Trophoblast cell (in vitro differentiated cells and primary cell): ENCODE data around the gene WDFY1.

Experiments used
- DNase-seq, 2 donors: peaks; one replicate each; pipeline ENCODE4 v3.0.0-alpha.2; 2016
- H2AFZ ChIP-seq: 2 replicates; pipeline ENCODE4 v1.6.1; 2013; ENCODE audit warnings: low read length, moderate library complexity, mild to moderate bottlenecking; ENCODE audit not compliant: insufficient read depth, poor library complexity
- H2AK5ac ChIP-seq: 2 replicates; pipeline ENCODE4 v1.6.1; 2013; ENCODE audit warnings: mild to moderate bottlenecking, low read length
- H2BK120ac ChIP-seq: 2 replicates; pipeline ENCODE4 v1.6.1; 2013; ENCODE audit warnings: low read length, mild to moderate bottlenecking, moderate library complexity; ENCODE audit not compliant: insufficient read depth, poor library complexity
- H2BK12ac ChIP-seq: 2 replicates; pipeline ENCODE4 v1.6.1; 2013; ENCODE audit warnings: mild to moderate bottlenecking, low read length, moderate library complexity
- H2BK5ac ChIP-seq: 2 replicates; pipeline ENCODE4 v1.6.1; 2013; ENCODE audit warnings: low read length, low read depth, moderate library complexity, mild to moderate bottlenecking; ENCODE audit not compliant: poor library complexity
- H3K14ac ChIP-seq: 2 replicates; pipeline ENCODE4 v1.6.1; 2013; ENCODE audit warnings: mild to moderate bottlenecking, low read length
- H3K18ac ChIP-seq: 2 replicates; pipeline ENCODE4 v1.6.1; 2013; ENCODE audit warnings: mild to moderate bottlenecking, low read length
- H3K23ac ChIP-seq: 2 replicates; pipeline ENCODE4 v1.6.1; 2013; ENCODE audit warnings: low read length
- H3K27ac ChIP-seq: 2 replicates; pipeline ENCODE4 v1.5.1; 2013; ENCODE audit warnings: low read depth, mild to moderate bottlenecking, inconsistent platforms, low read length, moderate library complexity
- H3K27me3 ChIP-seq: 2 replicates; pipeline ENCODE4 v1.6.1; 2013; ENCODE audit warnings: inconsistent platforms, mild to moderate bottlenecking, low read length, moderate library complexity; ENCODE audit not compliant: insufficient read depth
- H3K36me3 ChIP-seq, 2 experiments: 1 replicate in 1 of 2; 2 replicates in 1 of 2; pipeline ENCODE4 v1.6.1; 2013; ENCODE audit warnings: low read length in 2 of 2, mild to moderate bottlenecking in 2 of 2, moderate library complexity in 1 of 2; ENCODE audit not compliant: insufficient read depth in 2 of 2, control insufficient read depth in 1 of 2
- H3K4ac ChIP-seq: 2 replicates; pipeline ENCODE4 v1.6.1; 2013; ENCODE audit warnings: low read depth, mild to moderate bottlenecking, low read length, moderate library complexity
- H3K4me1 ChIP-seq, 2 experiments: 1 replicate in 1 of 2; 2 replicates in 1 of 2; pipeline ENCODE4 v1.6.1; 2013; ENCODE audit warnings: low read length in 2 of 2, mild to moderate bottlenecking in 2 of 2, moderate library complexity in 1 of 2; ENCODE audit not compliant: insufficient read depth in 2 of 2, control insufficient read depth in 1 of 2
- H3K4me2 ChIP-seq: 2 replicates; pipeline ENCODE4 v1.6.1; 2013; ENCODE audit warnings: inconsistent platforms, mild to moderate bottlenecking, low read length, moderate library complexity
- H3K4me3 ChIP-seq: 2 replicates; pipeline ENCODE4 v1.5.1; 2013; ENCODE audit warnings: mild to moderate bottlenecking, low read depth, low read length, inconsistent platforms
- H3K79me1 ChIP-seq: one replicate; pipeline ENCODE4 v1.6.1; 2013; ENCODE audit warnings: low read length
- H3K79me2 ChIP-seq: 2 replicates; pipeline ENCODE4 v1.6.1; 2013; ENCODE audit warnings: low read length, mild to moderate bottlenecking; ENCODE audit not compliant: control insufficient read depth, insufficient read depth, poor library complexity
- H3K9ac ChIP-seq: 2 replicates; pipeline ENCODE4 v1.6.1; 2013; ENCODE audit warnings: mild to moderate bottlenecking, low read length
- H3K9me3 ChIP-seq: 2 replicates; pipeline ENCODE4 v1.6.1; 2013; ENCODE audit warnings: low read depth, mild to moderate bottlenecking, control low read depth, inconsistent platforms, low read length; ENCODE audit not compliant: insufficient read depth
- H4K12ac ChIP-seq: 2 replicates; pipeline ENCODE4 v1.6.1; 2013; ENCODE audit warnings: low read depth, mild to moderate bottlenecking, low read length, moderate library complexity
- H4K8ac ChIP-seq: 2 replicates; pipeline ENCODE4 v1.6.1; 2013; ENCODE audit warnings: low read depth, mild to moderate bottlenecking, low read length, moderate library complexity
- H4K91ac ChIP-seq: one replicate; pipeline ENCODE4 v1.6.1; 2013; ENCODE audit warnings: low read depth, mild to moderate bottlenecking, low read length, moderate library complexity
- WGBS: extraction: QIAGEN DNeasy Blood & Tissue Kit; methylation state at CpG from one replicate; pipeline ENCODE4 v1.1.7; 2013; ENCODE audit warnings: missing lambda C conversion rate; ENCODE audit not compliant: insufficient read length, insufficient coverage; ENCODE audit errors: extremely low coverage; 5-methylcytosine and 5-hydroxymethylcytosine counted together

WDFY1 gene

GRCh38 chr2:223865124-223865523 is 80.0 kb downstream of the WDFY1 start:
- no peak overlapping the region for H3K9ac ChIP-seq
- H3K27ac ChIP-seq = no peak overlapping the region
- H2AFZ ChIP-seq = no peak overlapping the region
- H3K4ac ChIP-seq = no peak overlapping the region
- no peak overlapping the region for H3K18ac ChIP-seq
- H3K23ac ChIP-seq = no peak overlapping the region
- no peaks in the 10 kb centered on the region for H3K27me3 ChIP-seq
- H4K8ac ChIP-seq = no peak overlapping the region
- H3K36me3 ChIP-seq = peaks cover 0 to 2% of the 10 kb centered on the region in 2 experiments
- H2BK12ac ChIP-seq = no peak overlapping the region
- WGBS = no CpG with 5 or more reads among the region's 4 CpGs
- no peaks in the 10 kb centered on the region for H3K79me2 ChIP-seq
- H3K4me3 ChIP-seq = no peak overlapping the region
- H3K4me1 ChIP-seq = no peaks in the 10 kb centered on the region
- H3K14ac ChIP-seq = no peak overlapping the region
- H2BK120ac ChIP-seq = no peak overlapping the region
- DNase-seq = peak in 1 of 2 donors; percentile 23
- H4K91ac ChIP-seq = no peak overlapping the region
- no peak overlapping the region for H4K12ac ChIP-seq
- H2BK5ac ChIP-seq = no peak overlapping the region
- H2AK5ac ChIP-seq = no peak overlapping the region
- no peaks in the 10 kb centered on the region for H3K9me3 ChIP-seq
- H3K79me1 ChIP-seq = no peaks in the 10 kb centered on the region
- no peak overlapping the region for H3K4me2 ChIP-seq

GRCh38 chr2:223863491-223863890 is 81.6 kb downstream of the WDFY1 start:
- H3K14ac ChIP-seq = no peak overlapping the region
- no peak overlapping the region for H3K23ac ChIP-seq
- H2AFZ ChIP-seq = no peak overlapping the region
- H3K4ac ChIP-seq = no peak overlapping the region
- no peak overlapping the region for H4K8ac ChIP-seq
- no peak overlapping the region for H3K27ac ChIP-seq
- H2AK5ac ChIP-seq = no peak overlapping the region
- H4K91ac ChIP-seq = no peak overlapping the region
- no peak overlapping the region for H4K12ac ChIP-seq
- no peak overlapping the region for H2BK5ac ChIP-seq
- no peaks in the 10 kb centered on the region for H3K4me1 ChIP-seq
- no peak overlapping the region for H3K4me3 ChIP-seq
- no peaks in the 10 kb centered on the region for H3K36me3 ChIP-seq
- no peaks in the 10 kb centered on the region for H3K27me3 ChIP-seq
- no peak overlapping the region for H3K9ac ChIP-seq
- H3K9me3 ChIP-seq = no peaks in the 10 kb centered on the region
- H3K79me2 ChIP-seq = no peaks in the 10 kb centered on the region
- no peak overlapping the region for H3K4me2 ChIP-seq
- no CpG with 5 or more reads among the region's 2 CpGs for WGBS
- DNase-seq = no peak
- no peak overlapping the region for H2BK12ac ChIP-seq
- H3K18ac ChIP-seq = no peak overlapping the region
- H2BK120ac ChIP-seq = no peak overlapping the region
- H3K79me1 ChIP-seq = no peaks in the 10 kb centered on the region

- H2BK12ac ChIP-seq = no peak overlapping the region
- H3K4me3 ChIP-seq = no peak overlapping the region
- peak; percentile 63 to 74 for DNase-seq
- H3K18ac ChIP-seq = no peak overlapping the region
- H3K4me1 ChIP-seq = peaks cover 0 to 2% of the 10 kb centered on the region in 2 experiments
- no peak overlapping the region for H3K27ac ChIP-seq
- H2AK5ac ChIP-seq = no peak overlapping the region
- H2BK5ac ChIP-seq = no peak overlapping the region
- H2AFZ ChIP-seq = no peak overlapping the region
- no peak overlapping the region for H3K14ac ChIP-seq
- no peak overlapping the region for H4K8ac ChIP-seq
- no peak overlapping the region for H3K4ac ChIP-seq
- no peak overlapping the region for H4K91ac ChIP-seq
- no CpG with 5 or more reads among the region's 5 CpGs for WGBS
- H2BK120ac ChIP-seq = no peak overlapping the region
- no peaks in the 10 kb centered on the region for H3K27me3 ChIP-seq
- H3K79me2 ChIP-seq = no peaks in the 10 kb centered on the region
- H3K9me3 ChIP-seq = no peaks in the 10 kb centered on the region
- H4K12ac ChIP-seq = no peak overlapping the region
- no peaks in the 10 kb centered on the region for H3K79me1 ChIP-seq
- H3K9ac ChIP-seq = no peak overlapping the region
- H3K23ac ChIP-seq = no peak overlapping the region
- no peak overlapping the region for H3K4me2 ChIP-seq
- H3K36me3 ChIP-seq = no peaks in the 10 kb centered on the region
Measured at GRCh38 chr2:223860809-223861738, 84.1 kb downstream of the WDFY1 start.

- Histone ChIP-seq H2BK120ac (no peak overlapping the region), H3K4me1 (peaks cover 0 to 2% of the 10 kb centered on the region in 2 experiments), H2AK5ac (no peak overlapping the region), H3K27ac (no peak overlapping the region), H3K79me1 (no peaks in the 10 kb centered on the region), H3K14ac (no peak overlapping the region), H4K12ac (no peak overlapping the region), H2BK12ac (no peak overlapping the region), H3K4me2 (no peak overlapping the region), H3K9me3 (no peaks in the 10 kb centered on the region), H3K23ac (no peak overlapping the region), H2BK5ac (no peak overlapping the region), H3K36me3 (no peaks in the 10 kb centered on the region), H2AFZ (no peak overlapping the region), H4K8ac (no peak overlapping the region), H4K91ac (no peak overlapping the region), H3K79me2 (no peaks in the 10 kb centered on the region), H3K18ac (no peak overlapping the region), H3K27me3 (no peaks in the 10 kb centered on the region), H3K4ac (no peak overlapping the region), H3K9ac (no peak overlapping the region), H3K4me3 (no peak overlapping the region)
- WGBS = no CpG with 5 or more reads among the region's 3 CpGs
- no peak for DNase-seq
Measured at GRCh38 chr2:223859070-223859469, 86.1 kb downstream of the WDFY1 start.
